Measurements from ENCODE around the gene CNDP2.

The CNDP2 gene

DNA sequence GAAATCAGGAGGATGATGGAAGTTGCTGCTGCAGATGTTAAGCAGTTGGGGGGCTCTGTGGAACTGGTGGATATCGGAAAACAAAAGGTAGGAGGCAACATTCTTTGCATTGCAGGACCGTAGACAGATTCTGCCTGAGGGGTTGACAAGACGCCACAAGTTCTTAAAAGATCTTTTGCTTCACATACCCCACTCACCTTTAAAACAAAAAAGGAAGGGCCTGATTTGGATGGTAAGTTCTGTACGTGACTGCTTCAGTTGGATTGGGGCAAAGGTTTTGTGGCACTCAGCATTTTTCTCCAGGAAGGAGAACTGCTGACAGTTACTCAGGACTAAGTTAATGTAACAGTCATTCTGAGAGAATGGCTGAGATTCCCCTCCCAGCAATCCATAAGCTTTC lies 5.2 kb downstream of the CNDP2 start:
- no peak for DNase-seq

DNA sequence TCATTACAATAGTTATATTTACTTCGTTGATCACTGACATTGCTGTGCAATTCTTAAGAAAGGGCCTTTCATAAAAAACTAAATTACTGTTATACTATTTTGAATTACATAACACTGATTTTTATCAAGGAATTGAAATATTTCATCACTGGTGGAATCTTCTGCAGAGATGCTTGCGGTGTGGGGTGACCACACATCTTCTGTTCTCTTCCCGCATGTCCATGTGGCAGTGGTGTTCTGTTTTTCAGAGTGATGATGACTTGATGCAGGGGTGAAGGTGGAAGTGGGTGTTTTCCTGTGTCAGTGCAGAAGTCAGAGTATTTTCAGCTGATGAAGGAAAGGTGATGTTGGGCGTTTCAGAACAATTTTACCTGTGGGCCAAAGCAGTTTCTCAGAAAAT lies 7.0 kb downstream of the CNDP2 start:
- DNase-seq, result no peak

DNA sequence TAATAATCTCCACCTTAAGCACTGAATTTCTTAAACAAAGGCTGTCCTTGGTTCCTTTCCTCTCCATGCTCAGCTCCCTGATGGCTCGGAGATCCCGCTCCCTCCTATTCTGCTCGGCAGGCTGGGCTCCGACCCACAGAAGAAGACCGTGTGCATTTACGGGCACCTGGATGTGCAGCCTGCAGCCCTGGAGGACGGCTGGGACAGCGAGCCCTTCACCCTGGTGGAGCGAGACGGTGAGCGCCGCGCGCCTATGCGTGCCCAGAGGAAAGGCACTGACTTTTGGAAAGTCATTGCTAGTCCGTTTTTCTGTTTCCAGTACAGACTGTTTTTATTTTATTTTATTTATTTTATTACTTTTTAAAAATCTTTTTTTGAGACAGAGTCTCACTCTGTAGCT lies 9.6 kb downstream of the CNDP2 start:
- DNase-seq, result no peak

DNA sequence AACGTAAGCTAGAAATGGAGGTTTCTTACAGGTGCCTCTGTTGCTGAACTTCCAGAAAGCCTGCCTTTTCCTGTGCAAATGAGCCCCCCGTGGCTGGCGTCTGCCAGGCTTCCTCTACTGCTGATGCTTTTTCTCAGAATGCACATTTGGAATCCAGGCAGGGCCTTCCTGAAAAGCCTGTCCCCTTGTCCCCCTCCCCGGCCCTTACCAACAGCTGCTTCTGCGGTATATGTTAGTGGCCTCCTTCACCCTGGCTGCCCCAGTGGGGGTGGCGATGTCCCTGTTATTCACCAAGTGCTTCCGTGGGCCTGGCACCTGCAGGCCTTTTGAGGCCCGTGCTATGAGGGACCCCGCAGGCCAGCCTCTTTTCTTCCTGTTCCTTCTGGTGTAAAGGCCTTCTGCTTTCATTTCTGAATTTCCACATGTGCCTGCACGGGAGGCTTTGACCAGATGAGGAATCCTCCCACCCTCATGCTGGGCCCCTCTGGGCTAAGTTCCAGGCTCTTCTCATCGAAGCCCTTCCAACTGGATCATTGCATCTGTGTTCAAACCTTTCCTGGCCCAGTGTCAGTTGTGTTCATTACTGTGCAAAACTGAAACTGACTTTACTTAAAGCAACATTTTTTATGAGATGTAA lies 10.4 kb downstream of the CNDP2 start:
- DNase-seq, result no peak

DNA sequence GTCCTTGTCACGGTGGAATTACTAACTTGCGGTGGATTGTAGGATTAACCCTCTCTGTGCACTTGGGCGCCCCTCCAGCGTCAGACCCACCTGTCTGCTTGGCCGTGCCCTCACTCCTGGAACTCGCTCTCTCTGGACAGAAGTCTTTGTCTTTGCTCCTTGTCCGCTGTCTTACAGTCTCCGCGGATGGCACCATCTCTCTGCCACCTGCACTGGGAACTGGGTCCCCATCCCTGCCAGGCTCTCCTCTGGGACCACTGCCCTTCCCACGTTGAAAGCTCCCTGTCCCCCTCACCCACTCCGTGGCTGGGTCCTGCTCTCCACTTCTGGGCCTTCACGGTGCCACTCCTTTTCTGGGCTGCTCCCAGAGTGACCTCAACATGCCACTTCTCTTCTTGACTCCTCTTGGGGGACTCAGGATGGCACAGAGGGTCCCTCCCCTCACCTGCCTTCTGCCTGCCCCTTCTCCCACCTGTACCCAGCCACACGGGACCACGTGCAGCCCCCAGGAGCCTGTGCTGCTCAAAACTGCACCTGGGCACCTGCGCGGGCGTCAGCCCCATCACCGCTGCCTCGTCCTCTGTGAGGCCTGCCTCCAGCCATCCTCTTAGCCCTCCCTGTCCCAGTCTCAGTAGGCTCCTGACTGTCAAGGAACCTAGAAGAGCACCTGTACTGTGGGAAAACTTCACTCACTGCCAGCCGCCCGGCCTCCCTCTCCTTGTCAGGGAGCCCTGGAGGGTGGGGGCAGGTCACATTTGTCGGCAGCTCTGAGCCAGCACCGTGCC lies 11.1 kb downstream of the CNDP2 start:
- DNase-seq, result no peak

DNA sequence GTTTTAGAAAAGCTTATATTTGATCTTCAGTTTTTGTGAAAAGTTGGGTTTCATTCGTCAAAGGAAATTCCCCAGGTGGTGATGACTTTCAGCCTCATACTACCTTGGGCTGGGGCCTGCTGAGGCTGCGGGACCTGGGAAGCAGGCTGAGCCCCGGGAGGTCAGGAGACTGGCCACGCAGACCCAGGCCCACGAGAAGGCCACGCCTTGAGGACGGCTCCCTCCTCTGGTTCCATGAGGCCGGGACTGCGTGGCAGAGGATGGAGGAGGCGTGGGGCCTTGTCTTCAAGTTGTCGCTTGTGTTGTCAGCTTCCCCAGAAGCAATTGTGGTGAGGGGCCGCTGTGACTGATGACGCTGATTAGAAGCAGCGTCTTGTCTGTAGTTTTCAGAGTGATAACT lies 11.8 kb downstream of the CNDP2 start:
- DNase-seq, result no peak

DNA sequence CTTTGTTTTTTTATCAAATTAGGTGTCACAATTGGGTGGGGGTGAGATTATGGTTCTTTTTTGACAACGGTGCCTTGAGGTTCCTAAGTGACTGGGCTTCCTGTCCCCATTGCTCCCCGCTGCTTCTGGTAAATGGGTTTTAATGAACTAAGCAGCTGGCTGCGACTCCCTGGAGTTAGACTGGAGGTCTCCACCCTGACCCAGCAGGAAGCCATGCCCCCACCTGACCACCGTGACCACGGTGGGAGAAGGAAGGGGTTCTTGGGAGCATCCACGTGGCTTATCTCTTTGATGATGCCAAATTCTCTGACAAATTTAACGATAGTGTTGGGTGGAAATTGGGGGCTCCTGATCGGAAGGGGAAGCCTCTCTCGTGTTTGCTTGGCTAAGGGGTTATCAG lies 12.2 kb downstream of the CNDP2 start:
- DNase-seq, result no peak

DNA sequence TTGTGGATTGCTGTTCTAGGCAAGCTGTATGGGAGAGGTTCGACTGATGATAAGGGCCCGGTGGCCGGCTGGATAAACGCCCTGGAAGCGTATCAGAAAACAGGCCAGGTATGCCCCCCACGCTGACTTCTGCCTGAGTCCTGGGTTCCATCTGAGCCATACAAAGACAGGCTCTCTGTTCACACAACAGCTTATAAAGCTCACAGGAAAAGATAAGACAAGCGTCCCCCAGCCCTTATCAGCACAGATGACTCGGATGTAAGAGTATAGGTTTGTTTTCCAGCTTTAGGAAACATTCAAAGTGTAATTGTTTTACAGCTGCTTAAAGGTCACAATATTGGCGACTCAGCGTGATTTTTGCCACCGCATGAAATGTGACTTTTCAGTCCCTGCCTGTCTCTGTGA lies 12.7 kb downstream of the CNDP2 start:
- no peak for DNase-seq

DNA sequence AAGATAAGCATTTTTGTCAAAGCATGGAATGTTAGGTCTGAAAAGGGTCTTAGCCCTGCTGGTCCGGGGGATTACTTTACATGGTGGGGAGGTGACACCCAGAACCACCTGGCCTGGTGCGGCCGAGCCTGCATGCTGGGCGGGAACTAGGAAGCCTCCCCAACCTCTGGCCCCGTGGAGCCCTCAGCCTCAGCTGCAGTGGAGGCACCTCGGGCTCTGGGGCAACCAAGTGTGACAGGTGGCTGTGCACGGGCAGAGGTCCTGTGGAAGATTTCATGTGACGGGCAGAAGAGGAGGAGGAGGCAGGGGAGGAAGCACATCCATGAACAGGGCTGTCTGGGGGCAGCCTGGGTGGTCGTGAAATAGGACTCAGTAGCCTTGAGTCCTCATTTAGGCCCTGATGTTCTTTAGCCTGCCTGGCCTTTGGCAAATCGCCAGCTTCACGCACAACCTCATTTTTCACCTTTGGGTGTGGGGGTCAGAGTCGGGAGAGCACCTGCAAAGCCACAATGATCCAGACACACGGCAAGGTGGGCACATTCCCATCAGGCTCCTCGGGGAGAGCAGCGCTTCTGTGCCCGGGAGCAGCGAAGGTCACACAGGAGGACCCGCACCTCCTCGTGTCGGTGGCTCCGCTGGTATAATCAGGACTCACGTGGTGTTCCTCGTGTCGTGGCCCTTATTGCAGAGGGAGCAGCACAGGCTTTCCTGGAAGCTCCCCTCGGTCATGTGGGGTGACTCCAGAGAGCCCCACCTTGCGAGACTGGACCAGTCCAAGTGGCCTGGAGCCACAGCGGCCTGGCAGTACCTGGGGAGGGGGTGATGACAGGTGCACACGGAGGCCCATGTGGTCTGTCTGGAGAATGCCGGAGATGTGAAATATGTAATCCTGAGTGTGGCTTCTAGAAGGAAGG lies 13.9 kb downstream of the CNDP2 start:
- no peak for DNase-seq

DNA sequence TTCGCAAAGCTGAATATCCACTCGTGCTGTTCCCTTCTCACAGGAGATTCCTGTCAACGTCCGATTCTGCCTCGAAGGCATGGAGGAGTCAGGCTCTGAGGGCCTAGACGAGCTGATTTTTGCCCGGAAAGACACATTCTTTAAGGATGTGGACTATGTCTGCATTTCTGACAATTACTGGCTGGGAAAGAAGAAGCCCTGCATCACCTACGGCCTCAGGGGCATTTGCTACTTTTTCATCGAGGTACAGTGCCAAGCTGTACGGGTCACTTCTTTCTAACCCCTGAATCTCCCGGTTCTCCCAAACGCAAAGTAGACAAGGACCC lies 14.6 kb downstream of the CNDP2 start:
- DNase-seq, result no peak

DNA sequence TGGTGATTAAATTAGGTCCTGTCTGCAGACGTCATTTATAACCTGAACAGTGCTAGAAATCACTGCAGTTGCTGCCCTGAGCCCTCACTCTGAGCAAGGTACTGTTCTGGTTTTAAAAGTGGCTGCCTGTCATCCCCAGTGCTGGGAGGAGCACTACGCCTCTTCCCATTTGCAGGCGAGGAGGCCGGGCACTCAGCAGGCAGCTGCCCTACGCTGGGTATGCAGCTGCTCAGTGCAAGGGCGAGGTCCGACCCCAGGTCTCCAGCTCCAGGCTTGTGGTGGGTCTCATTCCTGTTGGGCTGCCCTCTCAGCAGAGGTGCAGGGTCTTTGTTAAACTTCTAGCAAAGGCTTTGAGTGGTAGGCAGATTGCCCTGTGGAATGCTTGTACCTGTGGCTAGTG lies 15.7 kb downstream of the CNDP2 start:
- DNase-seq, result no peak

DNA sequence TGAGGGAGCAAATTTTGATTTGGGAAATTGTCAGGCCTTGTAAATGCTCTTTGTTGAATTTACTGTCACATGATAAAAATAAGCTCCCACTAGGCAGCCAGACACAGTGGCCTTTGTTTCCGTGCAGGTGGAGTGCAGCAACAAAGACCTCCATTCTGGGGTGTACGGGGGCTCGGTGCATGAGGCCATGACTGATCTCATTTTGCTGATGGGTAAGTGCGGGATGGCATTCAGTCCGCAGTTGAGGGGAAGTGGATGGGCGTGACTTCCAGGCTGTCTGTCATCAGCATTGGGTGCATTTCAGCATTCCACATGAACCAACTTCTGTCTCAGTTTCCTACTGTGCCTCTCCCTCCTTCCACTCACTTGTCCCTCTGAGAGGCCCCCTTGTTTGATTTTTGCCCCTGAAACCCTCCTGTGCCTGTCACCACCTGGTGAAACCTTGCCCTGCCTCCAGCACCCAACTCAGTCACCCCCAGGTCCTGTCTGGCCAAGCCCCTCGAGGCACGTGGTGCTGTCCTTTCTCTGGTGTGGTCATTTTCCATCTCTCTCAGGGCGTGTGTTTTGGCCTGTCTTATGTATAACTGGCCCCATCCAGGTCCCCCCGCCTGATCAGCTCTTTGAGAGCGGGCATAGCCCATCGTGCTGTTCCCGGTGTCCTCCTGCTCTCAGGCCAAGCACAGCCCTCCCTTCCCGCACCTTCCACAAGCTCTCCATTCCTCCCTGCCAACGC lies 16.3 kb downstream of the CNDP2 start:
- no peak for DNase-seq

DNA sequence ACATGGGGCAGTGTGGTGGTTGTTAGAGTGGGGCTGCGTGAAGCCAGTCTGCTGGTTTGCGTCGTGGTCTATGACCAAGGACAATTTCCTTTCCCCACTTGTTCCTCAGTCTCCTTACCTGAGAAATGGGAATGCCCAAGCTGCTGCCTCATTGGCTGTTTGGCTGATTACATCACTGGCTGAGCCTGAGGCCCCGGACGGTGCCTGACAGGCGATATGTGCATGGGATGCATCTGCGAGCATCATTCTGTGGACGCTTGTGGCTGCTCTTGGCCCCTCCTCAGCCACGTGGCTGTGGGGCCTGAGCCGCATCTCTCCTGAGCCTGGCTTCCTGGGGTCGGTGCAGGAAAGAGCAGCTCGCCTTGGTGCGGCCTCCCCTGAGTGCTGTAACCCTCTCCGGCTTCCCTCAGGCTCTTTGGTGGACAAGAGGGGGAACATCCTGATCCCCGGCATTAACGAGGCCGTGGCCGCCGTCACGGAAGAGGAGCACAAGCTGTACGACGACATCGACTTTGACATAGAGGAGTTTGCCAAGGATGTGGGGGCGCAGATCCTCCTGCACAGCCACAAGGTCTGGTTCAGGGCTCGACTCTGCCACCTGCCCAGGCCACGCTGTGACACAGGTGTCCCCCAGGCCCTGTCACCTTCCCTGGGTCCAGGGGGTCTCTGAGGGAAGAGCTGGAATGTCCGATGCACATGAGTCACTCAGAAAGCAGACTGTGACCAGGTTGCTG lies 17.2 kb downstream of the CNDP2 start:
- no peak for DNase-seq

DNA sequence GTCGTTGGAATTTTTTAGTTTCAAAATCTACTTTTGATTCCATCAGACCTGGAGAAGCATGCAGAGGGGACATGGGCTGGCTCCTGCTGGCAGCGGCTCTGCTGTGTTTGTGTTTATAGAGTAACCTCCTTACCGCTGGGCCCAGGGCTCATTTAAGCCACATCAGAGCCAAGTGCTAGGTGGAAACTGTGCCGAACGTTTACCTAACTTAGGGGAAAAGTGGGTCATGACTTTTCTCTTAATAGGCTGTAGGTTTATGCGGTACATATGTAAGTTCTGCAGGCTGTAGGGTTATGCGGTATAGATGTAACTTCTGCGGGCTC lies 17.7 kb downstream of the CNDP2 start:
- no peak for DNase-seq

DNA sequence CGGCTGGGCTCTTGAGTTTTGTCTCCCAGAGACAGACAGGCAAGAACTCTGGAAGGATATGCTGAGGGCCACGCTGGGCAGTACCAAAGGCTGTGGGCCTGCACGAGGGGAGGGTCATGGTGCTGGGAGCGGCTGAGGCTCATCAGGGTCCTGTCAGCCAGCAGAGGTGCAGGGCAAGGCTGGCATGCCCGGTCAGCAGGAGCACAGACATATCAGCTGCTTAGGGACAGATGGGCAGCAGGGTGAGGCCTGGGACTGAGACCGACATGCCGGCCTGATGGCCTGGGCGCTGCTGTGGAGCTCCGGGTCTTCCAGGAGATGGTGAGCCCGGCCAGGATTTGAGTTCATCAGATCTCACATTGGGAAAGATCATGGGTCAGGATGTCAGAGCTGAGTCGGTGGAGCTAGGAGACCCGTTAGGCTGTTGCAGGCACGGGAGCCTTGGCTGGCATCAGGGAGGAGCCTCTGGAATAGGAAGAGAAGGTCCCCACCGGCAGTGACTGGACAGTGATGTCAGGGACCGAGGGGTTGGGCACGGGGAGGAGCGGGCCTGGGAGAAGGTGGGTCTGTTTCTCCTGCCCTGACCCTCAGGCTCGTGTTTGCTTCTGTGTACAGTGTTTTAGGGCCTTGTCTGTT lies 18.8 kb downstream of the CNDP2 start:
- no peak for DNase-seq

DNA sequence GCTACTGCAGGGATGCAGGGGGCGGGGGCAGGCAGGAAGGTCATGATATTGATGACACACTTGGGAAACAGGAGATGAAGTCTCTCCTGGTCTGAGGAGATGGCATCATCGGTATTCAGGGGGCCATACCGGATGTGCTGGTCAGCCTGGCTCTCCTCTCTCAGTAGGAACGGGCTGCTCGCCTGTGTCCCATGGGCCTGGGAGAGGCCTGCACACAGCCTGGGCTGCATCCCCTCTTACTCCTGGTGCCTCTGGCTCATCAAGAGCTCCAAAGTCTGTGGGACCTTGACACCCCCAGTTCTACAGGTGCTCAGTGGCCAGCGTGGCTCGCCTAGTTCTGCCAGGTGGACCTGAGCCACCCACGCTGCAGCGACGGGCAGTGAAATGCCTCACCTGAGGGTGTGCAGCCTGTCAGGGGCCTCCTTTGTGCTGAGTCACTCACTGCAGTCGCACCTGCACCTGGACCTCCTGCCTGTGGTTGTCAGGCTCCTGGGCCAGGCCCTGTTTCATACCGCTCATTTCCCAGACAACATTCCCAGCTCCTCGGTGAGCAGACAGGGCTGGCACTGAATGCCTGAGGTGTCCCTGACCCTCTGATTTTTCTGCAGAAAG lies 19.6 kb downstream of the CNDP2 start:
- no peak for DNase-seq

DNA sequence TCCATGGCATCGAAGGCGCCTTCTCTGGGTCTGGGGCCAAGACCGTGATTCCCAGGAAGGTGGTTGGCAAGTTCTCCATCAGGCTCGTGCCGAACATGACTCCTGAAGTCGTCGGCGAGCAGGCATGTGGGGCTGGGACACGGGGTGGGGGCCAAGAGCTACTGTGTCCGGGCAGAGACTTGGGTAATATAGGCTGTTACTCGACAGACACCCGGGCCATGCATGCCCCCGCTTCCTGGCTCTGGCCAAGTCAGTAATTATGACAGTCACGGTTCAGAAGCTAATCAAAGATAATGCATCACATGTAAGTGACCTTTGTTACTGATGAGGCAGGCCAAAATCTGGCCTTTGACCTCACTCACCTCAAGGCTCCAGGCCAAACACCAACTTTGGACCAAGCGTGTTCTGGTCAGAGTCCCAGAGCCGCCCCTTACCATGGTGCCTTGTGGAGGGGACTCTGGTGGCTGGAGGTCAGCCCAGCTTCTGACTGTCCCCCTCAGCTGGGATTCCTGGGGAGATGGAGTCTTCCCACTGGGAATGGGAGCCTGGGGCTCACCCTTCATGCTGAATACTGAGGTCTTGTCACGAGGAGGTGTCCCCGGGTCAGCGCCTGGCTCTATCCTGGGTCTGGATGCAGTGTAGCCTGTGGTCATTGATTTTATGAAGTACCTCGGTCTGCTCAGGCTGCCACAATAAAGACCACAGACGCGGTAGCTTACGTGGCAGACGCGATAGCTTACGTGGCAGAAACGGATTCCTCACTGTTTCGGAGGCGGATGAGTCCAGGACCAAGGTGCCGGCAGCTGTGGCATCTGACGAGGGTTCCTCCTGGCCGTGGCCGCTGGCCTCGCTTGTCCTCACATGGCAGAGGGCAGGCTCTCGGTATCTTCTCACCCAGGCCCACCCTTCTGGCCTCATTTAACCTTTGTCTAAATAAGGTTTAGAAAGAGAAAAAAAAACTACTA lies 20.4 kb downstream of the CNDP2 start:
- no peak for DNase-seq

DNA sequence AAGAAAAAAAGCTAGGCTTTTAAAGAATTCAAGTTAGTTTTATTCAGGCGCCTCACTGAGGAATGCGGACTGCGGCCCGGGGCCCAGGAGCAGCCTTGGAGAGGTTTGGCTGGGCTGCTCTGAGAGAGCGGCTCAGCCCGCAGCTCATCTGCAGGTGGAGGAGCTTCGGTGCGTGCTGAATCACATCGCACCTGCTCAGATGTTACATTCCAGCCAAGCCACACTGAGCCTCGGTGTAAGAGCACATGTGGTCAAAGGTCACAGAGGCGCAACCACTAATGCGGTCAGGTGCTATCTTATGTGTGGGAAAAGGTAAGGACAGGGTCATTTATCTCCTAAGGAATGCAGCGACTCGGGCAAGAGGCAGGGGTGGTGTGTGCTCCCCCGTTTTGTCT lies 21.1 kb downstream of the CNDP2 start:
- no peak for DNase-seq

DNA sequence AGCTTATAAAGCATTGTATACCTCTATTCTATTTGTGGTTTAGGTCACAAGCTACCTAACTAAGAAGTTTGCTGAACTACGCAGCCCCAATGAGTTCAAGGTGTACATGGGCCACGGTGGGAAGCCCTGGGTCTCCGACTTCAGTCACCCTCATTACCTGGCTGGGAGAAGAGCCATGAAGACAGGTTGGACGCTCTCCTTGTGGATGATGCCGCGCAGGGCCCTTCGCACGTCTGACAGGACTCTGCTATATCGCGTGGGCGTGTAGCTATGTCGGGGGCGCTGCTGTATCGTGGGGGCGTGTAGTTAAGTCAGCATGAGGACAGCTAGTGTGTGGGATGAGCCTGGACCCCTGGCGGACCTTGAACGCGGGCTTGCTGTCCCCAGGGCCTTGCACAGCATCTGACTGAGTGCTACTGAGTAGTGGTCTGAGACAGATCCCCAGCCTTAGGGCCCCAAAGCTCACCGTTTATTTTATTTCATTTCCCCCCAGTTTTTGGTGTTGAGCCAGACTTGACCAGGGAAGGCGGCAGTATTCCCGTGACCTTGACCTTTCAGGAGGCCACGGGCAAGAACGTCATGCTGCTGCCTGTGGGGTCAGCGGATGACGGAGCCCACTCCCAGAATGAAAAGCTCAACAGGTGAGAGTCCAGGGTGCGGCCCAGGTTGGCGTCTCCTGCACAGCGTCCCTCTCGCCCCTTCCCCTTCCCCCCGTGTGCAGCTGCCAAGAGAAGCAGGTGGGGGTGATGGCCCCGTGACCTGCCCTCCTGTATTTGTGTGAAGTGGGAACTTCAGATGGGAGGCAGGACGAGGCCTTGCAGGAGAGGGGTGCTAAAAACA lies 22.5 kb downstream of the CNDP2 start:
- no peak for DNase-seq

All from NCI-H1930 (cell line).